GM19351 (cell line): ENCODE measurements around the gene FAS.

Source experiments
- ATAC-seq: cut with Tn5 transposase; IDR thresholded peaks from one replicate; pipeline ENCODE4 v1.9.1; 2021; ENCODE audit warnings: mild to moderate bottlenecking, moderate library complexity; ENCODE audit not compliant: unreplicated experiment

FAS gene

DNA sequence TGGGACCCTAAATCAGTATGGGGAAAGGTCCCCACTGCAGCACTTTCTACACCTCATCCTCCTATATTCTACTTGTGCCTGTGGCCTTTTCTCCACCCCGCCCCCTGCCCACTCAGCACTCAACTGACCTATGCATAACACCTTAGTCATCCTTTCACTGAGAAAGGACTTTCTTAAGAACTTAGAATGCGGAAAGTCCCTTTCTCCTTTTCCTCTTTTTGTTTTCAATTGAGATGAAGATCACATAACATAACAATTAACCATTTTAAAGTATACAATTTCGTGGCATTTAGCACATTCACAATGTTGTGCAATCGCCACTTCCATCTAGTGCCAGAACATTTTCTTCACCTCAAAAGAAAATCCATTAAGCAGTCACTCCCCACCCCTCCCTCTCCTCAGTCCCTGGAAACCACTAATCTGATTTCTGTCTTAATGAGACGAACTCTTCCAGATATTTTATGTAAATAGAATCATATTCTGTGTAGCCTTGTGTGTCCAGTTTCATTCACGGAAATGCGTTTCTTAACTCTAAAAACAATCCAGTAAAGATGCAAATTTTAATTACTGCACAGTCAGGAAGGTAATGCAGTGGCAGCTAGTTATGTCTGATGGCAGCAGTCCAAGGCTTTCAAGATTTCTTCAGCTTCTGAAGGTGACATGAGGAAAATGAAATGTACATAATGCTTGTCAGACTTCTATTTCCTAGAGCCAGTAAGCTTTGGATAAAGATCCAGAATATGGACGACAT, 41.7 kb downstream of the FAS start:
- ATAC-seq = no peak

DNA sequence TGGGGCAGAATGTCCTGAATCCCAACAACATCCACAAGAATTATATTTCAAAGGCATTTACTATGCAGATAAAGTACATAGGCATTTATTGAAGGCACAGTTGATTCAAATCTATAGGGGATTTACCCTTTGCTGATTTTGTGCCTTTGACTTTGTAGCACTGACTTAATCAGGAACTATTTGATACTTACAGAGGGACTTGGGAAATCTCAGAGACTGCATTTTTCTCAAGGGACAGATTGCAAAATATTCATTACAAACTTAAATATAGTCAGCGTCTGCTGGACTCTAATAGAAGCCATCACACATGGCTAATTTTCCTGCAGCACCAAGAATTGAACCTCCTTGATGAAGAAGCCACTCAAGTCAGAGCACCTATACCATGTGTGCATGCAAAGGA, 44.9 kb downstream of the FAS start:
- ATAC-seq = no peak

DNA sequence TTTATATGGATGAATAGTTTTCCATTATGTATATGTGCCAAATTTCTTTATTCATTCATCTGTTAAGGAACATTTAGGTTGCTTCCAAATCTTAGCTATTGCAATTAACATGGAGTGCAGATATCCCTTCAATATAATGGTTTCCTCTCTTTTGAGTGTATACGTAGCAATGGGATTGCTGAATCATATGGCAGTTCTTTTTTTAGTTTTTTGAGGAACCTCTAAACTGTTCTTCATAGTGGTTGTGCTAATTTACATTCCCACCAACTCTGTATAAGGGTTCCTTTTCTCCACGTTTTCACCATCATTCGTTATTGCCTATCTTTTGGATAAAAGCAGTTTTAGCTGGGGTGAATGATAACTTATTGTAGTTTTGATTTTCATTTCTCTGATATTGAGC, 46.5 kb downstream of the FAS start:
- ATAC-seq = no peak

DNA sequence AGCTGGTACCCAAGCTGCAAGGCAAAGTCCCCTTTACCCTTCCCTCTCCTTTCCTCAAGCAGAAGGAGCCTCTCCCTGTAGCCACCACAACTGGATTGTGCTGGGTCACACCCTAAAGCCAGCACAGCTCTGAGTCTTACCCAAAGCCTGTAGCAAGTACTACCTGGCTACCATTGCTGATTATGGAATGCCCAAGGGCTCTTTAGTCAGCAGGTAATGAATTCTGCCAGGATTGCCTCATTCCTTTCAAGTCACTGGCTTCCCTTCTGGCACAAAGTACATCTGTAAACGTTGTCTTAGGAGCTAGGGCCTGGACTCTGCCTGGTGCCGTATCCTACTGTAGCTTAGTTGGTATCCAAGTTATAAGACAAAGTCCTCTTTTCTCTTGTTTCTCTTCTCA, 52.0 kb downstream of the FAS start:
- ATAC-seq = no peak

DNA sequence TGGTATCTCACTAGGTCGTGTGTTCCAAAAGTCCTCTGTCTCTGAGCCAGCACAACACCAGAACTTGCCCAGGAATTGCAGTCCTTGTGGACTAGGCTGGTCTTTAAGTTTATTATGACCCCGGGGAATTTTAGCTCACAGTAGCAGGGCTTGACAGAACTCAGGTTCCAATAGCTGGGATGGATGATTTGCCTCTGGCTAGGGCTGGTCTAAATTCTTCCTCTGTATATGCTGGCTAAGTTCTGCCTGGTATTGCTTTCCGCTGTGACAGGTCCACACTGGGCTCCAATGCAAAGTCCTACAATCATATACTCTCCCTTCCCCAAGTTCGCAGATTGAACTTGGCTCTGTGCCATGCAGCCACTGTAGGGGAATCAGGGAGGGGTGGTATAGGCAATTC, 52.5 kb downstream of the FAS start:
- ATAC-seq = no peak

DNA sequence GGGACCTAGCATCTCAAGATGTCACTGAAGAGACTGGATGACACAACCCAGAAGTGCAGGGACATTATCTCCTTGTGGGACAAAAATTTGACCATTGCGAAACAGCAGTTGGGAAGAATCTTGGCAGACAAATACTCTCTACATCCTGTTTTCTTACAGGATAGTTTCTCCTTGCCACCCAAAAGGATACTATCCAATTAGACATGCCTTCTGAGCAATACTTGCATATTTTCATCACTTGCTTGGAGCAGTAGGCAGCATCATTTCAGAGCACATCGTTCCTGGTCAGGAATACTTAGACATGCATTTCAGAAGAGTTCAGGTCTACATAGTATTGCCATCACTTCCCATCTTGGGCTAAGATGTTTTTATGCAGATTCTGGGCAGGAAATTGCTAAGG, 56.8 kb downstream of the FAS start:
- no peak for ATAC-seq

DNA sequence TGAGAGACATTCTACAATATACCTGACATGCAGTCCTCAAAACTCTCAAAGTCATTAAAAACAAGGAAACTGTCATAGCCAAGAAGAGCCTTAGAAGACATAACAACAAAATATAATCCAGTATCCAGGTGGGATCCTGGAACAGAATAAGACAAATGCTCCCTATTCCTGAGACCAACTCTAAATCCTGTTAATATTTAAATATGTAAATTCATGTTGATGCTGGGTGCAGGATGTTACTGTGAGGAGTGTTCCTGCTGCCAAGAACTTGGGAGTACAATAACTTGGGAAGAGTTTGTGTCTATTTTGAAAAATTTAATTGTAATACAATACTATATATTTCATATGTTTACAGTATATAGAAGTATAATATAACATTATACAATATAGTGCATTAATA, 61.0 kb downstream of the FAS start:
- ATAC-seq = no peak

DNA sequence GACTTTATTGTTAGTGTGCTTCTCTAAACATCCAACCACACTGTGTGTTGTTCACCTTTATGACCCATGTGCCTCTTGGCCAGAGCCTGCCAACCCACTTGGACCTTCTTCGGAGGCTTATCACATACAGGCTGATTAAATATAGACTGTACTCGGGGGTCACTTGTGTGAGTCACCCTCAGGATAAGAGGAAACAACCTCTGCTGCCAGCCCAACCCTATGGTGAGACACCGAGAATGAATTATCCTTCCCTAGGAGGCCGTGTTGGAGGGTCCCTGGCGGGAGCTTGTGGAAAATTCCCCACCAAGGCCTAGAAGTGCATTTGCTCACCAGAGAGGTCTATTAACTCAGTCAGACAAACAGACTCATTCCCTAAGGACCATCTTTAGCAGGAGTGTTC, 63.0 kb downstream of the FAS start:
- no peak for ATAC-seq

DNA sequence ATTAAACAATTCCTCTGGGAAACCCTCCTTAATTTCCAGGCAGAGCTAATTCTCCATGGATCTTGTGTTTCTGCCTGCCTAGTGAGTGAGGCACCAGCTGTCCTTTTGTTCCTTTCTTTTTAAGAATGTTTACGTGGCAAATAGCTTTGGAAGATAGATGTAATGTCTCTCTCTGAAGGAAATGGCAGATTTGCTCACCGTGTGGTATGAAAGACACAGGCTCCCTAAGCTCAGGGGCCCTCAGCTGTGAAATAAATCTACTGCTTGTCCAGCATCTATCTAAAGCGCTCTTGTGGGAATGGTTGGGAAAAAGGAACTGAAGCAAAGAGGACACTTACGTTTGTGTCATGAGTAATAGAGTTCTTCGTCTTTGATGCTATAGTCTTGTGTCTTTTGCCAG, 64.6 kb downstream of the FAS start:
- no peak for ATAC-seq

DNA sequence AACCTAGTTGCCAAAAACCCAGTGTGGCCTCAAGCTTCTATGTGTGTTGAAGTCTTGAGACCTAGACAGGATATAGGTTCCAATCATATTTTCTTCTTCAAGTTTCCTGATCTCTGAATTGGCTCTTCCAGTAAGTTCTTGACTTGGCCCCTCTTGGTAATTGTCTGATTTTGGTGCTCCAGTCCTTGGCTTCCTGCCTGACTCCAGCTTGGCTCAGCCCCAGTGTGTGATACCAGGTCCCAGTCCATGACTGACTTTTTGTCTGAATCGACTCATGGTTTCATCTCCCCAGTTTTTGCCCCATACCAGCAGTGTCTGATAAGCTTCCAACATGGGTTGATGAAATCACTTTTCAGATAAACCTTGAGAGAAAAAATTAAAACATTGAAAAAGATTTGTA, 72.3 kb downstream of the FAS start:
- ATAC-seq = no peak

DNA sequence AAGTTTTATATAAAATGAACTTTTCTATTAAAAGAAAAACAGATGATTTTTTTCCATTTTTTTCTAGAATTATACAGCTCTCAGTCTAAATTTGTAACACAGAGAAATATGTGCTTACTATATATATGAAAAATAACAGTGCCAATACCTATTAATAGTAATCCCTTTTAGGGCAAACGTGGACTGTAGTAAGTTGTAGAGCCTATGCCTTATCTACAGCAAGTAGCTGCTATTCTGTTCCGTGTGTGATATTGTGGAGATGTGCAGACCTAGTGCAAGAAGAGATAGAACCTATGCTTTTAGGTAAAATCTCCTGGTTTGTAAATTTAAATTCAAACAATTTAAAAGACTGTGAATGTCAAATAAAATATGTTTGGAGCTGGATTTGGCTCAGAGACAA, 72.9 kb downstream of the FAS start:
- ATAC-seq = no peak

DNA sequence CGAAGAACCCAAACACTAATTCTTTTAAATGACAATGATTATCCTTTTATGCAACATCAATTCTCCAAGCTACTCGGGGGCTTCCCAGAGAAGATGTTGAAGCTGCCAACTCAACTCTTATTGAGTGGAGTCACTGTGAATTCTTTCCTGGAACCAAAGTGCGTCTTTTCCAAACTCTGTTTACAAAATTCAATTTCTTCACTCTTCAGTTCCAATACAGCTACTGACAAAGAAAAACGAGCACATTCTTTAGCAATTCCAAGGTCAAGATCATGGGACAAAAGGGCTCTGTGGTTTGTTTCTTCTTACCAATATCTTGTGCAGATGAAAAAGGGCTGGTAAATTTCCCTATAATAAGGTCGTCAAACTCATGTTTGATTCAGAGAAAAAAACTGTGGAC, 74.2 kb downstream of the FAS start:
- ATAC-seq = no peak
